Measurements from ENCODE around the gene KCNIP3.

KCNIP3 gene

GRCh38 chr2:95345081-95345562 is 48.0 kb downstream of the KCNIP3 start:
- Histone ChIP-seq H3K36me3 (ENCODE audit: low read depth) (no peaks in the 10 kb centered on the region), H3K4me1 (ENCODE audit: insufficient read depth, poor library complexity, severe bottlenecking) (no peaks in the 10 kb centered on the region), H3K9me3 (ENCODE audit: severe bottlenecking) (no peaks in the 10 kb centered on the region), H3K27me3 (ENCODE audit: insufficient read depth, poor library complexity, severe bottlenecking) (no peaks in the 10 kb centered on the region), H3K4me3 (ENCODE audit: severe bottlenecking) (peak overlapping the region; percentile 48), H3K27ac (ENCODE audit: poor library complexity, severe bottlenecking) (peak overlapping the region; percentile 39)
- no peak for TF ChIP-seq CTCF (IDR thresholded peaks at IDR 0.05; ENCODE audit: poor library complexity, severe bottlenecking)
- DNase-seq (ENCODE audit: low spot score) (peak; percentile 27), ATAC-seq (ENCODE audit: low read depth) (no peak)

- peak; percentile 95 for TF ChIP-seq CTCF (IDR thresholded peaks at IDR 0.05; ENCODE audit: poor library complexity, severe bottlenecking)
- no peaks in the 10 kb centered on the region for H3K27me3 ChIP-seq (ENCODE audit: insufficient read depth, poor library complexity, severe bottlenecking)
- H3K27ac ChIP-seq (ENCODE audit: poor library complexity, severe bottlenecking), result peak overlapping the region; percentile 39
- H3K4me3 ChIP-seq (ENCODE audit: severe bottlenecking), result peak overlapping the region; percentile 48
- ATAC-seq (ENCODE audit: low read depth) (peak; percentile 89), DNase-seq (ENCODE audit: low spot score) (peak; percentile 77)
- H3K9me3 ChIP-seq (ENCODE audit: severe bottlenecking), result no peaks in the 10 kb centered on the region
- H3K4me1 ChIP-seq (ENCODE audit: insufficient read depth, poor library complexity, severe bottlenecking), result no peaks in the 10 kb centered on the region
- H3K36me3 ChIP-seq (ENCODE audit: low read depth), result no peaks in the 10 kb centered on the region
These were observed 48.5 kb downstream of the KCNIP3 start for GRCh38 chr2:95345563-95346230.

GRCh38 chr2:95346231-95346737 is 49.1 kb downstream of the KCNIP3 start:
- ATAC-seq (ENCODE audit: low read depth) (peak; percentile 33; the same call in 2 of the 3 replicates), DNase-seq (ENCODE audit: low spot score) (peak; percentile 30)
- H3K4me1 ChIP-seq (ENCODE audit: insufficient read depth, poor library complexity, severe bottlenecking), result no peaks in the 10 kb centered on the region
- H3K36me3 ChIP-seq (ENCODE audit: low read depth), result no peaks in the 10 kb centered on the region
- H3K9me3 ChIP-seq (ENCODE audit: severe bottlenecking), result no peaks in the 10 kb centered on the region
- no peak for TF ChIP-seq CTCF (IDR thresholded peaks at IDR 0.05; ENCODE audit: poor library complexity, severe bottlenecking)
- H3K4me3 ChIP-seq (ENCODE audit: severe bottlenecking), result peak overlapping the region; percentile 48
- H3K27me3 ChIP-seq (ENCODE audit: insufficient read depth, poor library complexity, severe bottlenecking), result no peaks in the 10 kb centered on the region
- peak overlapping the region; percentile 39 for H3K27ac ChIP-seq (ENCODE audit: poor library complexity, severe bottlenecking)

- Histone ChIP-seq H3K4me3 (ENCODE audit: severe bottlenecking) (peak overlapping the region; percentile 48), H3K36me3 (ENCODE audit: low read depth) (no peaks in the 10 kb centered on the region), H3K27ac (ENCODE audit: poor library complexity, severe bottlenecking) (no peak overlapping the region), H3K4me1 (ENCODE audit: insufficient read depth, poor library complexity, severe bottlenecking) (no peaks in the 10 kb centered on the region), H3K27me3 (ENCODE audit: insufficient read depth, poor library complexity, severe bottlenecking) (no peaks in the 10 kb centered on the region), H3K9me3 (ENCODE audit: severe bottlenecking) (no peaks in the 10 kb centered on the region)
- no peak for TF ChIP-seq CTCF (IDR thresholded peaks at IDR 0.05; ENCODE audit: poor library complexity, severe bottlenecking)
- DNase-seq (ENCODE audit: low spot score) (peak; percentile 55), ATAC-seq (ENCODE audit: low read depth) (no peak)
These were observed 49.9 kb downstream of the KCNIP3 start for GRCh38 chr2:95346738-95347671.
